DOHH2 (cell line): ENCODE measurements around the gene TRIM5.
"Not testable (repeated sequence)": the region's sequence is repeated elsewhere in the genome, so short reads cannot be mapped to it uniquely, and the experiment has no call there.

Experiments
- EZH2phosphoT487 ChIP-seq: fragments of 200-600 bp; sonication (generic); IDR thresholded peaks from 2 replicates; pipeline ENCODE4 v1.6.1; 2017; ENCODE audit warnings: borderline replicate concordance, mild to moderate bottlenecking, antibody characterized with exemption, low read length, moderate library complexity, mixed read lengths
- TF ChIP-seq, protein P1 (sequence below): fragments of 200-600 bp; sonication (generic); IDR thresholded peaks from one replicate; pipeline ENCODE4 v1.5.1; 2014; ENCODE audit warnings: antibody characterized with exemption, mild to moderate bottlenecking, low read depth, low read length; ENCODE audit not compliant: poor library complexity, severe bottlenecking

DNA sequence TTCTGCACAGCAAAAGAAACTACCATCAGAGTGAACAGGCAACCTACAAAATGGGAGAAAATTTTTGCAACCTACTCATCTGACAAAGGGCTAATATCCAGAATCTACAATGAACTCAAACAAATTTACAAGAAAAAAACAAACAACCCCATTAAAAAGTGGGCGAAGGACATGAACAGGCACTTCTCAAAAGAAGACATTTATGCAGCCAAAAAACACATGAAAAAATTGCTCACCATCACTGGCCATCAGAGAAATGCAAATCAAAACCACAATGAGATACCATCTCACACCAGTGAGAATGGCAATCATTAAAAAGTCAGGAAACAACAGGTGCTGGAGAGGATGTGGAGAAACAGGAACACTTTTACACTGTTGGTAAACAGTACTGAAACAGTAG, 31.6 kb upstream of the TRIM5 start:
- TF ChIP-seq, protein P1, sequence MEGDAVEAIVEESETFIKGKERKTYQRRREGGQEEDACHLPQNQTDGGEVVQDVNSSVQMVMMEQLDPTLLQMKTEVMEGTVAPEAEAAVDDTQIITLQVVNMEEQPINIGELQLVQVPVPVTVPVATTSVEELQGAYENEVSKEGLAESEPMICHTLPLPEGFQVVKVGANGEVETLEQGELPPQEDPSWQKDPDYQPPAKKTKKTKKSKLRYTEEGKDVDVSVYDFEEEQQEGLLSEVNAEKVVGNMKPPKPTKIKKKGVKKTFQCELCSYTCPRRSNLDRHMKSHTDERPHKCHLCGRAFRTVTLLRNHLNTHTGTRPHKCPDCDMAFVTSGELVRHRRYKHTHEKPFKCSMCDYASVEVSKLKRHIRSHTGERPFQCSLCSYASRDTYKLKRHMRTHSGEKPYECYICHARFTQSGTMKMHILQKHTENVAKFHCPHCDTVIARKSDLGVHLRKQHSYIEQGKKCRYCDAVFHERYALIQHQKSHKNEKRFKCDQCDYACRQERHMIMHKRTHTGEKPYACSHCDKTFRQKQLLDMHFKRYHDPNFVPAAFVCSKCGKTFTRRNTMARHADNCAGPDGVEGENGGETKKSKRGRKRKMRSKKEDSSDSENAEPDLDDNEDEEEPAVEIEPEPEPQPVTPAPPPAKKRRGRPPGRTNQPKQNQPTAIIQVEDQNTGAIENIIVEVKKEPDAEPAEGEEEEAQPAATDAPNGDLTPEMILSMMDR, result not testable (repeated sequence)
- TF ChIP-seq EZH2phosphoT487, result not testable (repeated sequence)
